Vagina (tissue), 2 donors: Measurements from ENCODE around the gene HES5.

ENCODE experiments used
- POLR2A ChIP-seq, 2 donors: fragments of 450-650 bp; IDR thresholded peaks; one replicate each; pipeline ENCODE4 v1.6.1; 2017; ENCODE audit warnings: antibody characterized with exemption in 2 of 2, mild to moderate bottlenecking in 2 of 2, moderate library complexity in 2 of 2
- POLR2AphosphoS5 ChIP-seq, 2 donors: sonication (generic); formaldehyde crosslinking; IDR thresholded peaks; one replicate each; pipeline ENCODE4 v1.9.0; 2017; ENCODE audit warnings: antibody characterized with exemption in 2 of 2, mild to moderate bottlenecking in 2 of 2, low read depth in 1 of 2; ENCODE audit not compliant: insufficient read depth in 1 of 2
- TF ChIP-seq, protein P1 (sequence below), 3 experiments: fragments of 450-650 bp in 2 of 3; fragments of 200-600 bp in 1 of 3; sonication (generic) in 1 of 3; IDR thresholded peaks; one replicate each; pipeline ENCODE4 v1.5.1; 2017 to 2019; ENCODE audit warnings: antibody characterized with exemption in 3 of 3, mild to moderate bottlenecking in 2 of 3, moderate library complexity in 2 of 3

DNA sequence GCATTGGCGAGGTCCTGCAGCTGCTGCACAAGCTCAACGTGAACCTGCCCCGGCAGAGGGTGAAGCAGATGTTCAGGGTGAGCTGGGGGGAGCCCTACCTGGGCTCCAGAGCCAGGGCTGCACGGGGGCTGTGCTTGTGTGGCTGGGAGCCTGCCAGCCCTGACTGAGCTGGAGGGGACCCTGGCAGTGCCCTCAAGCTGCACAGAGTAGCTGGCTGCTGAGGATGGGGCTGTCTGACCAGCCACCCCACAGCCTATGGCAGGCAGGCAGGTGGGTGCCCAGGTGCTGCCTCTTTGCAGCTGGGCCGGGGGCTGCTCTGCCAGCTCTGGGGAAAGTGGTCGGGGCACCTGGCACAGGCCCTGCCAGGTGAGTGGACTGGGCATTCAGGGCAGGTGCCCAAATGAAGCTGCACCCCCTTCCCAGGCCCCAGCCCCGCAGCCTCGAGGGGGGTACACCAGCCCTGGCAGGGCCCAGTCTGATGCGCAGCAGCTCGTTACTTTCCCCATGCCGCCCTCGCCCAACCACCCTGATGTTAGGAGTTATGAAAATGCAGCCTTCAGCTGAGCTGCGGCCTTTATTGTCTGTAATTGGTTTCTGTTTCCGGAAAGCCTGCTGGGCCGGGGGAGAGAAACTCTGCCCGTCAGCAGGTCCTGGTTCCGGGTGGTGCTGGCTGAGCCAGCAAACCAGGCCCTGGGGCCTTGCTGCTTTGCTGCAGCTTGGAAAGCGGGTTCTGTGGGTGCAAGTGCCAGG lies 49.7 kb downstream of the HES5 start:
- TF ChIP-seq, protein P1, sequence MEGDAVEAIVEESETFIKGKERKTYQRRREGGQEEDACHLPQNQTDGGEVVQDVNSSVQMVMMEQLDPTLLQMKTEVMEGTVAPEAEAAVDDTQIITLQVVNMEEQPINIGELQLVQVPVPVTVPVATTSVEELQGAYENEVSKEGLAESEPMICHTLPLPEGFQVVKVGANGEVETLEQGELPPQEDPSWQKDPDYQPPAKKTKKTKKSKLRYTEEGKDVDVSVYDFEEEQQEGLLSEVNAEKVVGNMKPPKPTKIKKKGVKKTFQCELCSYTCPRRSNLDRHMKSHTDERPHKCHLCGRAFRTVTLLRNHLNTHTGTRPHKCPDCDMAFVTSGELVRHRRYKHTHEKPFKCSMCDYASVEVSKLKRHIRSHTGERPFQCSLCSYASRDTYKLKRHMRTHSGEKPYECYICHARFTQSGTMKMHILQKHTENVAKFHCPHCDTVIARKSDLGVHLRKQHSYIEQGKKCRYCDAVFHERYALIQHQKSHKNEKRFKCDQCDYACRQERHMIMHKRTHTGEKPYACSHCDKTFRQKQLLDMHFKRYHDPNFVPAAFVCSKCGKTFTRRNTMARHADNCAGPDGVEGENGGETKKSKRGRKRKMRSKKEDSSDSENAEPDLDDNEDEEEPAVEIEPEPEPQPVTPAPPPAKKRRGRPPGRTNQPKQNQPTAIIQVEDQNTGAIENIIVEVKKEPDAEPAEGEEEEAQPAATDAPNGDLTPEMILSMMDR (IDR thresholded peaks at IDR 0.05) = no peak
- TF ChIP-seq POLR2A (IDR thresholded peaks at IDR 0.05) (no peak), POLR2AphosphoS5 (IDR thresholded peaks at IDR 0.05; ENCODE audit: insufficient read depth in 1 of 2, low read depth in 1 of 2) (no peak)
